Naive B cell (primary cell): Measurements from ENCODE around the gene DHX34. TPM values are rescaled to one million over a fixed set of nuclear protein-coding genes. Genes with fewer than 3 reads are reported as not detected.

Source experiments
- polyA plus RNA-seq, 6 donors: library from polyadenylated mRNA; unstranded; fragments of 300-500 nt; fragmentation: Illumina TruSeq; gene quantifications; one replicate each; pipeline ENCODE4 v1.2.3, GENCODE V29; 2021; ENCODE audit warnings: low read depth in 6 of 6

The DHX34 gene
- polyA plus RNA-seq, 6 donors from 2014 or later = 3.0 to 13.3 (median 4.1) TPM; not detected in 1

Other genes starting within 250 kb of the DHX34 start
- 1 to 10 TPM in 5 of 6 donors, under 1 TPM in 1; 0.46 to 2.6 (median 1.6) TPM for gene ZC3H4, start 235.5 kb upstream of the DHX34 start, polyA plus RNA-seq
- 10 to 100 TPM; 74.7 to 97.1 (median 78.9) TPM for gene SAE1, start 218.5 kb upstream of the DHX34 start, polyA plus RNA-seq
- gene BBC3, start 118.1 kb upstream of the DHX34 start, polyA plus RNA-seq = 1 to 10 TPM in 2 of 6 donors, under 1 TPM in 4; 0.32 to 1.4 (median 0.70) TPM
- gene CCDC9, start 92.8 kb upstream of the DHX34 start, polyA plus RNA-seq = 10 to 100 TPM in 2 of 6 donors, 1 to 10 TPM in 4; 7.8 to 13.2 (median 8.8) TPM
- 1 to 10 TPM; 3.9 to 7.7 (median 5.6) TPM for gene INAFM1, start 74.4 kb upstream of the DHX34 start, polyA plus RNA-seq
- under 1 TPM in 5 of 6 donors, not detected in 1; 0.16 to 0.95 (median 0.21) TPM for gene C5AR1, start 39.5 kb upstream of the DHX34 start, polyA plus RNA-seq
- gene C5AR2, start 17.1 kb upstream of the DHX34 start, polyA plus RNA-seq = not detected
- gene MEIS3, start 70.2 kb downstream of the DHX34 start, polyA plus RNA-seq = not detected
- gene SLC8A2, start 122.6 kb downstream of the DHX34 start, polyA plus RNA-seq = not detected
- gene KPTN, start 134.9 kb downstream of the DHX34 start, polyA plus RNA-seq = 10 to 100 TPM in 2 of 6 donors, 1 to 10 TPM in 4; 6.1 to 25.8 (median 9.3) TPM
- gene NAPA, start 165.7 kb downstream of the DHX34 start, polyA plus RNA-seq = 100 to 1,000 TPM in 1 of 6 donors, 10 to 100 TPM in 5; 68.5 to 111 (median 78.4) TPM
- gene ZNF541, start 223.8 kb downstream of the DHX34 start, polyA plus RNA-seq = not detected